WTC11 (cell line): ENCODE data around the gene PLPP4.

Experiments
- ATF6 ChIP-seq: sonication (generic); formaldehyde crosslinking; IDR thresholded peaks from 2 replicates; pipeline ENCODE4 v1.8.1; 2023; ENCODE audit warnings: mild to moderate bottlenecking, missing genetic modification reagents
- CTCF ChIP-seq: fragments of 200-600 bp; IDR thresholded peaks from 2 replicates; pipeline ENCODE4 v1.8.0; 2022; ENCODE audit warnings: antibody characterized with exemption
- FOXK1 ChIP-seq: sonication (generic); formaldehyde crosslinking; IDR thresholded peaks from 2 replicates; pipeline ENCODE4 v1.8.0; 2022; ENCODE audit warnings: mild to moderate bottlenecking, moderate library complexity, missing genetic modification reagents
- FOXP4 ChIP-seq: sonication (generic); formaldehyde crosslinking; IDR thresholded peaks from 2 replicates; pipeline ENCODE4 v1.8.0; 2022; ENCODE audit warnings: mild to moderate bottlenecking, missing genetic modification reagents
- GABPB1 ChIP-seq: sonication (generic); formaldehyde crosslinking; IDR thresholded peaks from 2 replicates; pipeline ENCODE4 v1.8.1; 2023; ENCODE audit warnings: mild to moderate bottlenecking, missing genetic modification reagents
- MAX ChIP-seq: sonication (generic); formaldehyde crosslinking; IDR thresholded peaks from 2 replicates; pipeline ENCODE4 v1.8.0; 2022; ENCODE audit warnings: mild to moderate bottlenecking, missing genetic modification reagents
- USF1 ChIP-seq: sonication (generic); formaldehyde crosslinking; IDR thresholded peaks from 2 replicates; pipeline ENCODE4 v1.8.0; 2022; ENCODE audit warnings: mild to moderate bottlenecking, missing genetic modification reagents

GRCh38 chr10:120466006-120466405 is 9.0 kb downstream of the PLPP4 start:
- no peak for TF ChIP-seq GABPB1 (CRISPR knock-in tag)
- no peak for TF ChIP-seq USF1
- TF ChIP-seq FOXK1 (CRISPR knock-in tag), result no peak
- no peak for TF ChIP-seq CTCF
- no peak for TF ChIP-seq ATF6 (CRISPR knock-in tag)
- no peak for TF ChIP-seq FOXP4
- no peak for TF ChIP-seq MAX (CRISPR knock-in tag)
